ENCODE measurements around the gene ARSB. TPM values are rescaled to one million over a fixed set of nuclear protein-coding genes. Genes with fewer than 3 reads are reported as not detected.
"Not testable (repeated sequence)": the region's sequence is repeated elsewhere in the genome, so short reads cannot be mapped to it uniquely, and the experiment has no call there.

ARSB gene
- total and polyA plus RNA-seq, 9 donors = 3.1 to 10.6 (median 7.6) TPM

GRCh38 chr5:78763659-78764189 is 221.4 kb downstream of the ARSB start:
- Histone ChIP-seq H3K4me3 (no peak overlapping the region), H3K4me1 (ENCODE audit: insufficient read depth) (peaks cover under 1% of the 10 kb centered on the region), H3K27ac (no peak overlapping the region), H3K27me3 (no peaks in the 10 kb centered on the region), H3K36me3 (no peaks in the 10 kb centered on the region), H3K9me3 (no peaks in the 10 kb centered on the region)
- WGBS, 3 donors = 81 to 88% (median 87%) methylated on average over 6 of the region's 6 CpGs
- intact Hi-C loops (cut with DNase I) = no loop called here
- DNase-seq = no peak
- TF ChIP-seq POLR2A (IDR thresholded peaks at IDR 0.05) (no peak), CTCF (IDR thresholded peaks at IDR 0.05) (no peak), EP300 (IDR thresholded peaks at IDR 0.05) (no peak)

- intact Hi-C loops (cut with DNase I); H3K9me3 ChIP-seq; H3K36me3 ChIP-seq; DNase-seq; H3K27ac ChIP-seq; H3K4me3 ChIP-seq; H3K27me3 ChIP-seq; H3K4me1 ChIP-seq (ENCODE audit: insufficient read depth): not testable (repeated sequence)
- WGBS, 3 donors = 86 to 99% (median 98%) methylated on average over 5 of the region's 5 CpGs
Measured at GRCh38 chr5:78762743-78763142, 222.4 kb downstream of the ARSB start.

GRCh38 chr5:78761840-78762239 is 223.3 kb downstream of the ARSB start:
- Histone ChIP-seq H3K4me3 (no peak overlapping the region), H3K27ac (no peak overlapping the region), H3K4me1 (ENCODE audit: insufficient read depth) (peaks cover 4% of the 10 kb centered on the region), H3K36me3 (no peaks in the 10 kb centered on the region), H3K9me3 (no peaks in the 10 kb centered on the region), H3K27me3 (no peaks in the 10 kb centered on the region)
- DNase-seq = no peak
- no peak for TF ChIP-seq CTCF (IDR thresholded peaks at IDR 0.05)
- TF ChIP-seq EP300 (IDR thresholded peaks at IDR 0.05) = no peak
- TF ChIP-seq POLR2A (IDR thresholded peaks at IDR 0.05) = no peak
- intact Hi-C loops (cut with DNase I) = no loop called here
- WGBS, 3 donors = 89 to 93% (median 91%) methylated on average over 6 of the region's 6 CpGs

- no peaks in the 10 kb centered on the region for H3K9me3 ChIP-seq
- H3K4me1 ChIP-seq (ENCODE audit: insufficient read depth) = peaks cover 4% of the 10 kb centered on the region
- DNase-seq = no peak
- intact Hi-C loops (cut with DNase I) = no loop called here
- no peaks in the 10 kb centered on the region for H3K27me3 ChIP-seq
- H3K4me3 ChIP-seq = no peak overlapping the region
- TF ChIP-seq EP300 (IDR thresholded peaks at IDR 0.05) = no peak
- TF ChIP-seq POLR2A (IDR thresholded peaks at IDR 0.05) = no peak
- TF ChIP-seq CTCF (IDR thresholded peaks at IDR 0.05) = no peak
- H3K27ac ChIP-seq = no peak overlapping the region
- no peaks in the 10 kb centered on the region for H3K36me3 ChIP-seq
Measured at GRCh38 chr5:78760770-78761169, 224.3 kb downstream of the ARSB start.

GRCh38 chr5:78760366-78760765 is 224.7 kb downstream of the ARSB start:
- Histone ChIP-seq H3K4me3 (no peak overlapping the region), H3K36me3 (no peaks in the 10 kb centered on the region), H3K27me3 (no peaks in the 10 kb centered on the region), H3K4me1 (ENCODE audit: insufficient read depth) (peaks cover 4% of the 10 kb centered on the region), H3K27ac (no peak overlapping the region), H3K9me3 (no peaks in the 10 kb centered on the region)
- intact Hi-C loops (cut with DNase I) = no loop called here
- 97% methylated on average over 3 of the region's 3 CpGs for WGBS, 3 donors
- no peak for DNase-seq
- TF ChIP-seq POLR2A (IDR thresholded peaks at IDR 0.05) (no peak), CTCF (IDR thresholded peaks at IDR 0.05) (no peak), EP300 (IDR thresholded peaks at IDR 0.05) (no peak)
